Duodenal mucosa (tissue), 2 donors: ENCODE data around the gene POLR2B.
"Not testable (repeated sequence)": the region's sequence is repeated elsewhere in the genome, so short reads cannot be mapped to it uniquely, and the experiment has no call there.

Experiments
- H3K27ac ChIP-seq: one replicate; pipeline ENCODE4 v1.7.0; 2013; ENCODE audit warnings: low read depth, low read length
- H3K27me3 ChIP-seq, 2 donors: one replicate each; pipeline ENCODE4 v1.7.0; 2013; ENCODE audit warnings: low read length in 2 of 2, control low read depth in 1 of 2; ENCODE audit not compliant: insufficient read depth in 2 of 2, control insufficient read depth in 1 of 2
- H3K36me3 ChIP-seq, 2 donors: one replicate each; pipeline ENCODE4 v1.7.0; 2013; ENCODE audit warnings: low read length in 2 of 2, control low read depth in 1 of 2; ENCODE audit not compliant: insufficient read depth in 2 of 2, control insufficient read depth in 1 of 2
- H3K4me1 ChIP-seq, 2 donors: one replicate each; pipeline ENCODE4 v1.7.0; 2013; ENCODE audit warnings: low read length in 2 of 2, control low read depth in 1 of 2; ENCODE audit not compliant: insufficient read depth in 2 of 2, control insufficient read depth in 1 of 2
- H3K4me3 ChIP-seq, 2 donors: one replicate each; pipeline ENCODE4 v1.7.0; 2013; ENCODE audit warnings: low read length in 2 of 2, low read depth in 1 of 2
- H3K9ac ChIP-seq, 2 donors: one replicate each; pipeline ENCODE4 v1.7.0; 2013; ENCODE audit warnings: low read length in 2 of 2, low read depth in 1 of 2
- H3K9me3 ChIP-seq, 2 donors: one replicate each; pipeline ENCODE4 v1.7.0; 2013; ENCODE audit warnings: low read length in 2 of 2, control low read depth in 1 of 2; ENCODE audit not compliant: control insufficient read depth in 1 of 2

Gene POLR2B

GRCh38 chr4:57047046-57047445, 68.3 kb downstream of the POLR2B start:
- not testable (repeated sequence) for H3K27ac ChIP-seq, H3K9ac ChIP-seq, H3K4me1 ChIP-seq, H3K4me3 ChIP-seq, H3K36me3 ChIP-seq, H3K27me3 ChIP-seq, H3K9me3 ChIP-seq

GRCh38 chr4:57048590-57049304, 70.1 kb downstream of the POLR2B start:
- no peak overlapping the region for H3K4me3 ChIP-seq

GRCh38 chr4:57051095-57051494, 72.4 kb downstream of the POLR2B start:
- H3K9ac ChIP-seq: no peak overlapping the region
- H3K4me3 ChIP-seq: no peak overlapping the region
- no peaks in the 10 kb centered on the region for H3K9me3 ChIP-seq
- no peaks in the 10 kb centered on the region for H3K36me3 ChIP-seq
- H3K27ac ChIP-seq: no peak overlapping the region
- H3K4me1 ChIP-seq: no peaks in the 10 kb centered on the region
- no peaks in the 10 kb centered on the region for H3K27me3 ChIP-seq

More at GRCh38 chr4:57048590-57049304, 70.1 kb downstream of the POLR2B start:
- Histone ChIP-seq H3K4me1 (peaks cover under 1 to 2% of the 10 kb centered on the region in 2 donors), H3K36me3 (no peaks in the 10 kb centered on the region), H3K27me3 (peaks cover 0 to 5% of the 10 kb centered on the region in 2 donors), H3K9me3 (no peaks in the 10 kb centered on the region), H3K9ac (no peak overlapping the region), H3K27ac (peak overlapping the region; percentile 34)

- no peaks in the 10 kb centered on the region for H3K9me3 ChIP-seq
- H3K27me3 ChIP-seq: no peaks in the 10 kb centered on the region
- H3K27ac ChIP-seq: peak overlapping the region; percentile 1
- no peak overlapping the region for H3K4me3 ChIP-seq
- no peaks in the 10 kb centered on the region for H3K4me1 ChIP-seq
- H3K9ac ChIP-seq: no peak overlapping the region
- no peaks in the 10 kb centered on the region for H3K36me3 ChIP-seq
These were observed 72.8 kb downstream of the POLR2B start for GRCh38 chr4:57051524-57051923.

GRCh38 chr4:57053508-57053907, 74.8 kb downstream of the POLR2B start:
- Histone ChIP-seq H3K27me3 (no peaks in the 10 kb centered on the region), H3K4me1 (no peaks in the 10 kb centered on the region), H3K9me3 (no peaks in the 10 kb centered on the region), H3K36me3 (no peaks in the 10 kb centered on the region), H3K9ac (no peak overlapping the region), H3K4me3 (no peak overlapping the region), H3K27ac (no peak overlapping the region)

- no peaks in the 10 kb centered on the region for H3K36me3 ChIP-seq
- H3K4me1 ChIP-seq: no peaks in the 10 kb centered on the region
- no peak overlapping the region for H3K9ac ChIP-seq
- no peaks in the 10 kb centered on the region for H3K9me3 ChIP-seq
- H3K4me3 ChIP-seq: no peak overlapping the region
- no peaks in the 10 kb centered on the region for H3K27me3 ChIP-seq
- H3K27ac ChIP-seq: no peak overlapping the region
These were observed 77.2 kb downstream of the POLR2B start for GRCh38 chr4:57055886-57056285.

- no peaks in the 10 kb centered on the region for H3K9me3 ChIP-seq
- H3K27me3 ChIP-seq: no peaks in the 10 kb centered on the region
- H3K27ac ChIP-seq: no peak overlapping the region
- no peaks in the 10 kb centered on the region for H3K4me1 ChIP-seq
- no peaks in the 10 kb centered on the region for H3K36me3 ChIP-seq
- no peak overlapping the region for H3K4me3 ChIP-seq
- H3K9ac ChIP-seq: no peak overlapping the region
These were observed 81.4 kb downstream of the POLR2B start for GRCh38 chr4:57059890-57060716.

- not testable (repeated sequence) for H3K4me3 ChIP-seq, H3K9me3 ChIP-seq, H3K9ac ChIP-seq, H3K4me1 ChIP-seq, H3K27me3 ChIP-seq, H3K36me3 ChIP-seq, H3K27ac ChIP-seq
These were observed 82.0 kb downstream of the POLR2B start for GRCh38 chr4:57060717-57061067.

- no peak overlapping the region for H3K9ac ChIP-seq
- H3K4me3 ChIP-seq: no peak overlapping the region
- peaks cover 0 to 5% of the 10 kb centered on the region in 2 donors for H3K4me1 ChIP-seq
- H3K9me3 ChIP-seq: no peaks in the 10 kb centered on the region
- H3K27ac ChIP-seq: no peak overlapping the region
- H3K27me3 ChIP-seq: no peaks in the 10 kb centered on the region
- H3K36me3 ChIP-seq: no peaks in the 10 kb centered on the region
These were observed 82.7 kb downstream of the POLR2B start for GRCh38 chr4:57061395-57061794.

- no peak overlapping the region for H3K4me3 ChIP-seq
- H3K9ac ChIP-seq: no peak overlapping the region
- no peaks in the 10 kb centered on the region for H3K36me3 ChIP-seq
- H3K9me3 ChIP-seq: no peaks in the 10 kb centered on the region
- H3K4me1 ChIP-seq: peaks cover 0 to 5% of the 10 kb centered on the region in 2 donors
- no peak overlapping the region for H3K27ac ChIP-seq
- H3K27me3 ChIP-seq: no peaks in the 10 kb centered on the region
These were observed 84.8 kb downstream of the POLR2B start for GRCh38 chr4:57063518-57063917.
